GM19238 (cell line): ENCODE measurements around the gene GATA6.

Experiments used
- DNase-seq: peaks from one replicate; pipeline ENCODE4 v3.0.0; 2011; ENCODE audit warnings: low spot score; ENCODE audit not compliant: insufficient read length

Gene GATA6

DNA sequence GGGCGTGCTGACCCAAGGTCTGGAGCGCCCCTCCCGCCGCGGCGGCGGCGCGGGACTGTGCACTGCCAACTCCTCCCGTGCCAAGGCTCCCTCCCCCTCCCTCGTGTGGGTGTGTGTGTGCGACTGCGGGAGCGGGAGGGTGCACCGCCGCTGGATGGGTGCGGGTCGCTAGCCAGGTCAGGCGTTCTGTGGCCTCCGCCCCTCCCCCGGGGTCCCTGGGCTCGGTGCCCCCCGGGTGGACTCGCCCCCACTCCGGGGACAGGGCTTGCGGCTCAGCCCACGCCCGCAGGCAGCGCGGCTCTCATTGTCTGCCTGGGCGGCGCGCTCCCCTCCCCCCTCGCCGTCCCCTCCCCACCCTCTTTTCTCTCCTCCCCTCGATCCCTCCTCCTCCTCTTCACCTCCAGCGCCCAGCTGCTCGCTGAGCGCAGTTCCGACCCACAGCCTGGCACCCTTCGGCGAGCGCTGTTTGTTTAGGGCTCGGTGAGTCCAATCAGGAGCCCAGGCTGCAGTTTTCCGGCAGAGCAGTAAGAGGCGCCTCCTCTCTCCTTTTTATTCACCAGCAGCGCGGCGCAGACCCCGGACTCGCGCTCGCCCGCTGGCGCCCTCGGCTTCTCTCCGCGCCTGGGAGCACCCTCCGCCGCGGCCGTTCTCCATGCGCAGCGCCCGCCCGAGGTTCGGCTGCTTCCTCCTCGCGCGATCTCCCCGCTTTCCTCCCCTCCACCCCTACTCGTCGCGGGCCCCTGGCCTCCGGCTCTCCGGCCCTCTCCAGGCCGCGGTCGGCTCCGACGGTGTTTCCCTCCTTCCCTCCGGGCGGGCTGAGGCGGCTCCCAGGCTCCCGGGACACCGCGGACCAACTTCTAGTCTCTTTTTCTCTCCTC, at the start of gene GATA6:
TSS of gene GATA6 (plus strand) at position 579 of the 878 bp plus-strand sequence. CDS start 1,556 bp downstream, outside the sequence.
- DNase-seq, result no peak

DNA sequence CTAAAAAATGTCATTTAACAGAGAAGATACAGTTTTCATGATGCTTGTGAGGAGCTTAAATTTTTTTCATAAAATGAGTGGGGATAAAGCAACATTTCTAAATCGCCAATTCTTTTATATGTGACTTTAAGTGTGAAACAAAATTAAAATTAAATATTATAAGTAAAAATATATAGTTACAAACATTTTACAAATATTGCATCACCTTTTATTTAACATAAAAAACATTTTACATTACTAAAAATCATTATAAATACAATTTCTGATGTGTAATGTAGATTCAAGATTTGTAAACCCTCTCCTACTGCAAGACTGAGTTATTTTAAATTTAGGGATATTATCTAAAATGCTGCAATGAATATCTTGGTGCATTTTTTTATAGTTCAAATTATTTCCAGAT, 44.4 kb upstream of the GATA6 start:
- DNase-seq, result no peak

DNA sequence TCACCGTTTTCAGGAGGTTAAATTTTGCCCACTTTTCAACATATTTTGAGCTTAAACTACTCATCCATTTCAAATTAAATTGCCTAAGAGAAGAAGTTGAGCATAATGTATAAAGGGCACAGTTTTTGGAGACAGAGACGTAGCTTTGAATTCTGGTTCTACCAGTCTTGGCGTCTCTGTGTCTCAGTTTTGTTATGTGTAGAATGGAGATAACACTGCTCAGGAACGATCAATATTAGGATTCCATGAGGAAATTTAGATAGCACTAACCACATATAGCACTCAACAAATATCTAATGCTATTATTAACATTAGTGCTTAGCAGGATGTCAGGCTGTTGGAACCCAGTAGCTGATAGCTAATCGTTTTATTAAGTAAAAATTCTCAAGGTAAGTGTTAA, 40.4 kb upstream of the GATA6 start:
- DNase-seq, result no peak

DNA sequence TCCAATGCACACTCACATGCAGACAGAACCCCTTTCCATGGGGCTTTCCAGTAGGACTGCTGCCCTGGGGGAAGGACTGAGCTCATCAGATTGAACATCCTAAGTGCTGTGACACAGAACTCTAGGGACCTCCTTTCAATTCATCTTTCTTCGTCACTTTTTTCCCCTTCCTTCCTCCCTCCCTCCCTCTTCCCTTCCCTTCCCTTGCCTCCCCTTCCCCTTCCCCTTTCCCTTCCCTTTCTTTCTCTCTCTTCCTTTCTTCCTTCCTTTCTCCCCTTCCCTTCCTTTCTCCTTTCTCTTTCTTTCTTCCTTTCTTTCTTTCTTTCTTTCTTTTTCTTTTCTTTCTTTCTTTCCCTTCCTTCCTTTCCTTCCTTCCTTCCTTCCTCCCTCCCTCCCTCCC, 39.6 kb upstream of the GATA6 start:
- DNase-seq, result no peak

DNA sequence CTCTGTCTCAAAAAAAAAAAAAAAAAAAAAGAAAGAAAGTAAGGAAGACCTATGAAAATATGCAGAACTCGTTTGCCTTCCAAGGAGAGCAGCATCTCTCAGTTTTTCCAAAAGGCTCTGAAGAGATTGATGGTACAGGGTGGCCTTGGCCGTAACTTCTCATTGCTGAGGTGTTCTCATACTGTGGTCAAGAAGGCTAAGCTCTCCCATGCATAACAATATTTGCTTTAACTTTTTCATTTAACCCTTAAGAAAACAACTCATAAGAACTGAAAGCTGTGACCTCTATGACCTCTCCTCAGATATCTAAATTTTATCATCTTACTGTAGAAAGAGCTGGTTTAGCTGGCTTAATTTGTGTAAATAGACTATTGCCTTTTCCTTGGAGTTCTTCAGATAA, 37.1 kb upstream of the GATA6 start:
- no peak for DNase-seq

DNA sequence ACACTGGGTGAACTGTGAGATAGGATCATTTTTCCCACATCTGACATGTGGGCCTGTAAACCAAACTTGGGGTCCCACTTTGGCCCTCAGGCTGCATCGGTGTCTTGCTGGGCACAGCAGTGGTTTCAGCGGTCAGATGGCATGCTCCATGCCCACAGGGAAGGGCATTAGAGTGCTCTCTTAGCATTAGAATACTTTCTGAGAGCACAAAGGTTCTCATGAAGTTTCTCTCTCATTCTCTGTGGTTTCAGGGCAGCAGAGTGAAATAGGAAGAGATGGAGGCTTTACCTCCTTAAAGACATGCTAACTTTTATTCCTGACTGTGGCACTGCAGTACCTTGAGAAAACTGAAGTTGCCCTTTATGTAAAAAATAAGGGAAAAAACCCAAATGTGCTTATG, 36.6 kb upstream of the GATA6 start:
- no peak for DNase-seq

DNA sequence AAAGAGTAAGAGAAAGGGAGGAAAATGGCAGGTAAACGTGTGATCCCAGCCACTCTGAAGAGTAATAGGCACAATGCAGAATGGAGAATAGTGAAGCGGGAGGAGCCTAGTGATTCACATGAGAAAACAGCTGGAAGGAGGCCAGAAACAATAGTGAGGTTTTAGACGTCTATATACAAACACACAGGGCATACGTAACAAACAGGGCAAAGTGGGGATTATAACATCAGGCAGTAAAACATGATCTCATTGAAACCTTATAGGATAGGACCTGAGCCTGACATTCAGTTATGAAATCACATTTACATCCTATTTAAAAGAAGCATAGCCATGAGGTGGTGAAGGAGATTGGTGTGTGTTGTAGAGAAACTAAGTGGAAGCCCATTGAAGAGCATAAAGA, 33.0 kb upstream of the GATA6 start:
- no peak for DNase-seq

DNA sequence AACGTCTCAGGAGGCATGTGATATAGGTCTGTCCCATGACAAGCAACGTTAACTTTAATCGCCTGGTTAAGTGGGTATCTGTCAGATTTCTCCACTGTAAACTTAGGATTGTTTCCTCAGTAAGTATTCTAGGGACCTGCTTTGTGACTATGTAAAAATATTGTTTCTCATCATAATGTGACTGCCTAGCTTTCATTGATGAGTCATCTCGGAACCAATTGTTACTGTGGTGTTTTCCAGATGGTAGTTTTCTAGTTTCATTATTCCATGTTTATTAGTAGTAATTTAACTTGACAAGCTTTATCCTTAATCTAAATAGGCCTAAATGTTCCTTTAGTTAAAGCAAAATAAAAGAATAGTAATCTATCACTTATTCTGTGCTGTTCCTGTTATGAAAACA, 28.2 kb upstream of the GATA6 start:
- no peak for DNase-seq

DNA sequence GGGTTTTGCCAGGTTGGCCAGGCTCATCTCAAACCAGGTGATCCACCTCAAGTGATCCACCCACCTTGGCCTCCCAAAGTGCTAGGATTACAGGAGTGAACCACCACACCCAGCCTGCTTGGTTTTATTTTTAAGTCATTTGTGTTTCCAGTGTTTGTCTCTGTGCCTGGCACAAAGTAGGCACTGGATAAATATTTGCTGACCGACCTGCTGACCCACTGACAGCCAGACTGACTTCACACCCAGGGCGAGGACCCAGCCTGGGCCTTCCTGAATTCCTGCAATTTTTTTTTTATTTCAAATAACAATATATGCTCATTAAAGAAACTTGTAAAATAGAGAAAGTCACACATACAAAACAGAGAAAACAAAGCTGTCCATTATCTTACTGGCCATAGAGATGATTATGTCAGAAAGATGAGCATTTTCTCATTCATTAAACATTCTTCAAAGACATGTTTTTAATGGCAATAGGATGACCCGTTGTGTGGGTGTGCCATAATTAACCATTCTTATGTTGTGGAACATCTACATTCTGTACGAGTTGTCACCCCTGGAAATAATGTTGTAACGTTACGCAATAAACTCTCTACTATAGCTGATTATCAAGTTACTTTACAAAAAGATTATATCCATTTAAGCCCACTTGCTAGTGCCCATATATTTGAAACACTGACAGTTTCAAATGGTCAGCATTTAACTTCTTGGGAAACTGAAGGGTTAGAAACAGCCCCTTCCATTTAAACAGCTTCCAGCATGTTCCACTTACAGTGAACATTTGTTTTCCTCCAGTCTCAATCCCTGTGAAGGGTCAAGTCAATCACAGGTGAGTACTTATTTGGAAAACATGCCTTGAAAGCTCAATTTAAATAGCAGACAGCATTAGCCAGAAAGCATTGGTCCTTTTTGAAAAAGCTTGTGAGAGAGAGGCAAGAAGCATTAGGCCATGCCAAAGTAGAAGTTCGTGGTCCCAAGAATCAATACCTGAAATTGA, 25.7 kb upstream of the GATA6 start:
- DNase-seq, result no peak

DNA sequence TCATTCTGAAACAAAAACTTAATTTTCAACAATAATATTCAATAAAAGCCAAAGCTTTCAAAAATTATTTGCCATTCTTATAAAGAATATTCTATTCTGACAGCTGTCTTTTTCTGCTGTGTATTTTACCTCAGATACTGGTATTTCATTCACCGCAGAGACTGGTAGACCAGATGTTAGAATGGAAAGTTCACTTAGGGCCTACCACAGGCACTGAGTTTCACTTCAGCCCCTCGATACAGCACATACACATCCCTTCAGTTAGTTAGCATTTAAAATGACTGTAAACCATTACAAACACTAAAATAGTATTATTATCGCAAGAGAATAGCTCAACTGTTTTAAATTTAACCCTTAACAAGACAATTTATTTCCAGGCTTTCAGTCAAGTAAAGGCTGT, 24.2 kb upstream of the GATA6 start:
- no peak for DNase-seq

DNA sequence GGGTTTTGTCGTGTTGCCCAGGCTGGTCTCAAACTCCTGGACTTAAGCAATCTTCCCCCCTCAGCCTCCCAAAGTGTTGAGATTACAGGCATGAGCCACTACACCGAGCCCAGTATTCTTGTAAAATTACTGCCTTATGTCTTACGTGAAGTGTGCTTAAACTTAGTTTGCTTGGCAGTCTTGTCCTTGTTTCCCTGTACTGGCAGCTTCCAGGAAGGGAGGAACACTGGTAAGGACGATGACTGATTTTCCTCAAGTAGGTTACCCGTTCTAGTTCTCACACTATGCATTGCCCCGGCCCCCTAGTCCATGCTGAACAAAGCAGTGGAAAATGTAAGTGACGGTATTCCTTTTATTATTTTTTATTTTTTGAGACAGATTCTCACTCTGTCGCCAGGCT, 19.7 kb upstream of the GATA6 start:
- DNase-seq, result no peak

DNA sequence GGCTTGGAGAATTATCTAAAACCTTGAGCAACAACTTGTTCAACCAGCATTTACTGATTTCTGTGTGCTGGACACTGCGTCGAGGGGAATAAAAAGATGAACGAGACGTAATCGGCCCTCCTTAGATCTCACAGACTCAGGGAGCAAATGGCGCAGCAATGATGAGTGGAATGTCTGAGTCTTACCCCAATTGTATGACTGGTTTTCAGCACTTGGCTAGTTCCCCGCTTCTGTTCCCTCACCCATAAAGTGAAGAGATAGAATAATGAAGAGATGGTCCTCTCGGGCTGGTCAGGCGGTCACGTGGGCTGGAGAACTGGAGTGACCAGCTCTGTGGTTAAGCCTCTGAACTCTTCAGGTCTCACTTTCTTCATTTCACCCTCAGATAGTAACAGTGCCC, 17.3 kb upstream of the GATA6 start:
- no peak for DNase-seq

DNA sequence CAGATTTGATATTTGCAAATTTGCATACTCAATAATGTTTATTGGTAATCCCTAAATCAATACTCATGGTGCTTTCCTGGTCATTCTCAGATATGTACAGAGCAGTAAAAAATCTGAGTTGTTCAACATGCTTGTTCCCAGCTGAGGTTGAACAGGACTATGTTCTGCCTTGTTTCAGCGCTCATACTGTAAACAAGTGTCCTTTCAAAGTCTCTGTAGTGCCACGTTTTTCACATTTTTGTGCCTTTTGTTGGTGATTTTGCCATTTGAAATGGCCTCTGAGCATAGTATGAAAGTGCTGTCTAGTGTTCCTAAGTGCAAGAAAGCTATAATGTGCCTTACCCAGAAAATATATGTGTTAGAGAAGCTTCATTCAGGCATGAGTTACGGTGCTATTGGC, 16.0 kb upstream of the GATA6 start:
- DNase-seq, result no peak

DNA sequence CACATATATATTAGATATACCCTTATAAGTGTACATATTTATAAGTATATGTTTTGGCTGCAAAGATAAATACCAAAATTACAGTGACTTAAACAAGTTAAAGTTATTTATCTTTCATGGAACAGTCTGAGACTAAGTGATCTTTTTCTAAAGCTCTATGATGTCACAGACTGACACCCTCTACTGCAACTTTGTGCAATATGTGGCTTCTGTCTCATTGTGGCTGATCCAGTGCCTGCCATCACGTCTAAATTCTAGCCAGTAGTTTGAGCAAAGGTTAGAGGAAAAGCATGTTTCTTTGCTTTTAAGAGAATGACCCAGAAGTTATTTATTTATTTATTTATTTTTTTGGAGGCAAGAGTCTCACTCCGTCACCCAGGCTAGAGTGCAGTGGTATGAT, 13.8 kb upstream of the GATA6 start:
- no peak for DNase-seq

DNA sequence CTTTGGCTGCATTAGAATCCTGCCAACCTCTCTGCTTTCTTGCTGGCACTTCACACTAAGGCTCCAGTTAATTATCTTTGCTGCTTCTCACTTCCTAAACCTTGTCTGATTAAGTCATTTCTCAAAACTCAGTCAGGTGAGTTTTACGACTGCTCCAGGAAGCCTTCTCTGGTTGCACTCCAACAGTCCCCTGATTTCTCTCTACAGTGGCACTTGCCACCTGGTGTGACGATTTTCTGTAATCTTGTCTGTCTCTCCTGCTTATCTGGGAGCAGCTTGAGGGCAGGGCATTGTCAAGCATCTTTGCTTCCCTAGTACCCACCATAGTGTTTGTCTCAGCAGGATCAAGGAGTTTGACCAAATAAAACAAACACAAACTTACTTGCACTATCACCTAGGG, 10.4 kb upstream of the GATA6 start:
- no peak for DNase-seq

DNA sequence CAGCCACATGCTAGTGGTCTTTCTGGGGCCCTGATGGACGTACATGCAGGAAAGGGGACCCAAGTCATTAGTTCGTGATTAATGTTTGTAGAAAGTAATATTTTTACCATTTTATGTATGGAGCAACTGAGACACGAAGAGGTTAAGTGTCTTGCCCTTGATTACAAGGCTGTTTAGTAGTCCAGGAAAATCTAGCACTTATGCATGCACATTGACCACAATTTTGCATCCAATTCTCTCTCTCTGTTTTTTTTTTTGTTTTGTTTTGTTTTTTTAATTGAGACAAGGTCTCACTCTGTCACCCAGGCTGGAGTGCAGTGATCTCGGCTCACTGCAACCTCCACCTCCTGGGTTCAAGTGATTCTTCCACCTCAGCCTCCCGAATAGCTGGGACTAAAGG, 8.3 kb upstream of the GATA6 start:
- no peak for DNase-seq

DNA sequence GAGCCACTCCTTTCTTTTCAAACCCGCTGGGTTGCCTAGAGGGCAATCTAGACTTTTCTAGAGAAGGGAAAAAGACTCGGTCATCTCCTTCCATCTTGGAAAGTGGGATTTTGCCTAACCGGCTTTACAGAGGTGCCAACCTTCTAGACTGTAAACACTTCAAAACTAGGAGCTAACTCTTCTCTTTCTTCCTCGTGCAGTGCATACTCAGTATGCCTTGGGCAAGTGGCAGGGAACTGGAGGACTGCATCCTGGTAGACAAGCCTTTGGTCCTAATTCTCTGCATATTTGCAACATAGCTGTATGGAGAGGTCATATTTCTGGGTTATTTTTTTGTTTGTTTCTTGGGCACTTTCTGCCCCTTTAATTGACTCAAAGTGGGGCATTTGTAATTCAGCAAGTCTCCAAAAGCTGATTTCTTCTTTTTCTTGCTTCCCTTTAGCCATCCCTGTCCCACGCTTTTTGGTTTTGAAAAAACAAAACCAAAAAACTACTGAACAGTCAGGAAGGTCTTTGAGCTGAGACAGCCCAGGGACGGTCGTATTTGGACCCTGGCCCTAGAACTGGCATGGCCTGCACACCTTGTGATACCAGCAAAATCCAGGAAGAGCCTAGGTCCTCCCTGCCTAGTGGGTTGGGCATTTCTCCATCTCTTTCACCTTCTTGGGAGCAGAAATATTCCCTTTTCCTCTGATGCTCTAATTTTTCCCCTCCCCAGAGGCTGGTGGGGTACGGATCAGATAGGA, 5.8 kb upstream of the GATA6 start:
- no peak for DNase-seq

DNA sequence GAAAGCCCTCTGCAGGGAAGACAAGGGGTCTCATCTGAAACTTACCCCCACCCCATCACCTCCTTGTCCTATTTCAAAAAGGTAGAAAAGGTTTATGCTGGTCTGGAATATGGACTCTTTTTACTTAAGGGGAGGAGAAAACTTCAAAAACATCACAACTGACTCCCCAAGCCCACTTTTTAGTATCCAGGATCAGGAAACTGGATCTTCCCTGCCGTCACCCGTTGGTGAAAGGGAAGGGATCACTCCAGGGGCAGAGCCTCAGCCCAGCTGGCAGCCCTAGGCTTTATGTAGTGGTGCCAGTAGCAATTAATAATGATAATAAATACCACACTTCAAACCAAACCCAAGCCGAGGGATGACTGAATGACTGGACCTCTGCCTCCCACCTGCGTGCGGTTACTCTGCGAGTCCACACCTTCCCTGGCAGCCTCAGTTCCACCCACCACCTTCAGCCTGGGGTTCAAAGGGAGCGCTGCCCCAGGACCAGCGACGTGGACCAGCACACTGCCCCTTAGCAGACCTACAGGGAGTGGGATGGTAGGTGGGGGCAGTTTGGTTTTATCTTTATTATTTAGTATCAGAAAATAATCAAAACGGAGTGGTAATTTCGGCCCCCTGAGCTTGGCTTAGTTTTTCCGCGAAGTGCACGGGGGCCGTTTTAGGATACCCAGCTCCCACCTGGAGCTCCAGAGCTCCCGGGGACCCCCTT, 4.9 kb upstream of the GATA6 start:
- DNase-seq, result no peak

DNA sequence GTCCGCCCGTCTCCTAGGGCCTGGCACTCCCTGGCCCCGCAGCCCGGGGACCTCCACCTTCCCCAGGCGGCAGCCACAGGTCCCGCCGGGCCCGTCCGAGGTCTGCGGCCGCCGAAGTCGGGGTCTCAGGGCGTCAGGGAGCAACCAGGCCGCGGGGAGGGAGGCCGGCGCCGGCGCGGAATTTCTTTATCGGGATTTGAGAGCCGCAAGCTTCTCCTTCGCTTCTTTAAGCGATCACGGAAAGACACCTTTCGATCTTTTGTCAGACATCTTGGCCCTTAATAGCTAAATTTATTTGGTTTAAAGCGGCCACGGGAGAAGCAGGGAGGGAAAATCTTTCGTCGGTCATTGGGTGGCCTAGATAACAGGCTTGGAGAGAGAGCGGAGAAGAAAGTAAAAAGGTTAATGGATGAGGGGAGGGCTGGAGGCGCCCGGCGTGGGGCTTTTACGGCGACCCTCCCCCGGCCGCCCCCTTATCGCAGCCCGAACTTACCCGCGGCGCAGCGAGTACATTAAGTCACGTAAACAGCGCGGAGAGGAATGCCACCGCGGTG, 4.3 kb upstream of the GATA6 start:
- no peak for DNase-seq

DNA sequence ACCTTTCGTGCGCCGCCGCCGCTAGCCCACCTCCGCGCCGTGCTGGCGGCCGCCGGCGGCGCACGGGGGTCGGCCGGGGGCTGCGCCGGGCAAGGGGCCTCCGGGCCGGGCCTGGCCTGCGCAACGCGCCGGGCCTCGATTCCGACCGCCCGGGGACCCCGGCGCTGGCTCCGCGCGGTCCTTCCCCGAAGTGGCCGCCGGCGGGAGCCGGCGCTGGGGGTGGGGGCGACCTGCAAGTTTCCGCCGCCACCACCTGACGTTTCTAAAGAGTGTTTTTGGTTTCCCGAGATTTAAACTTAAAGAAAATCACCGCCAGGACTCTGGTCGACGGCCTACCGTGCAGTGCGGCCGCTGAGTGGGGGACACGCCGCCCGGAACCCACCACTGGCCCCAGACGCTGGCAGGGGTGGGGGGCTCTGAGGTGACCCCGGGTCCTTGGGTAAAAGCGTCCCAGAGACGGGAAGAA, 3.8 kb upstream of the GATA6 start:
- DNase-seq, result no peak
